GM21825 (cell line): ENCODE results near the gene SMPD1.
"Not testable (repeated sequence)": the region's sequence is repeated elsewhere in the genome, so short reads cannot be mapped to it uniquely, and the experiment has no call there.

Experiments
- ATAC-seq: cut with Tn5 transposase; IDR thresholded peaks from one replicate; pipeline ENCODE4 v1.9.1; 2021; ENCODE audit warnings: mild to moderate bottlenecking, moderate library complexity; ENCODE audit not compliant: unreplicated experiment

Gene SMPD1

GRCh38 chr11:6388748-6389147, 1.5 kb upstream of the SMPD1 start:
- ATAC-seq, result no peak

- ATAC-seq, result no peak
These were observed 620 bp downstream of the SMPD1 start for GRCh38 chr11:6390718-6391469.

GRCh38 chr11:6391537-6392134, 1.4 kb downstream of the SMPD1 start:
- ATAC-seq, result no peak

DNA sequence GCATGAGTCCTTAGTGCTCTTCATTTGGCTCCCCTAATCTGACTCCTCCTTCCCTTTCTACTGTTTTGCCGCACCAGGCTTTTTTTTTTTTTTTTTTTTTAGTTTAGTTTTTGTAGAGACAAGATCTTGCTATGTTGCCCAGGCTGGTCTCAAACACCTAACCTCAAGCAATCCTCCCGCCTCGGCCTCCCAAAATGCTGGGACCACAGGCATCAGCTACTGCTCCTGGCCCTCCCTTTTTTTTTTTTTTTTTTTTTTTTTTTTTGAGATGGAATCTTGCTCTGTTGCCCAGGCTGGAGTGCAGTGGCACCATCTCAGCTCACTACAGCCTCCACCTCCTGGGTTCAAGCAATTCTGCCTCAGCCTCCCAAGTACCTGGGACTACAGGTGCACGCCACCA, 2.0 kb downstream of the SMPD1 start:
- not testable (repeated sequence) for ATAC-seq

- ATAC-seq, result no peak
These were observed 3.9 kb downstream of the SMPD1 start for GRCh38 chr11:6393989-6394670.

DNA sequence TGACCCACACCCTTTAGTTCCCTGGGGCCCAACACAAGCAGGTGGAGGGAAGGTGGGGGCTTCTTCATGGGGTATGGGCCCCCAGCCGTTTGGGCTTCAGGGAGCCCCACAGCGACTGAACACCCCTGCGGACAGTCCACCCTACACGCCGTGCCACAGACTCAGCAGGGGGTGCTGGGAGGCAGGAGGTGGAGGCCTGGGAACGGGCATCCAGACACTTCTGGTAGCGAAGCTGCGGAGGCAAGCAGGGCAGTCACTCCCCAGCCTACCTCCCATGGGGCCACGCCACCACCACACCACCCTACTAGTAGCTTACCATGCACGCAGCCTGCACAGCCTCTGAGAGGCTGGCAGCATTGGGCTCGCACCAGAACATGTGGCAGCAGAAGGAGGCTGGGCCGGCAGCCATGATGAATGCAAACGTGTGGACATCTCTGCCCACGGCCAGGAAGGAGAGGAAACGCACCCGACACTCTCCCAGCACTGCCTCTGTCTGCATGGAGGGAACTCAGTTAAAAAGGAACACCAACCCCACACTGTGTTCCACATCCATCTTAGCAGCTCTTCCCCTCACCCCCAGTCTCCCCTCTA, 5.3 kb downstream of the SMPD1 start:
- ATAC-seq, result no peak

DNA sequence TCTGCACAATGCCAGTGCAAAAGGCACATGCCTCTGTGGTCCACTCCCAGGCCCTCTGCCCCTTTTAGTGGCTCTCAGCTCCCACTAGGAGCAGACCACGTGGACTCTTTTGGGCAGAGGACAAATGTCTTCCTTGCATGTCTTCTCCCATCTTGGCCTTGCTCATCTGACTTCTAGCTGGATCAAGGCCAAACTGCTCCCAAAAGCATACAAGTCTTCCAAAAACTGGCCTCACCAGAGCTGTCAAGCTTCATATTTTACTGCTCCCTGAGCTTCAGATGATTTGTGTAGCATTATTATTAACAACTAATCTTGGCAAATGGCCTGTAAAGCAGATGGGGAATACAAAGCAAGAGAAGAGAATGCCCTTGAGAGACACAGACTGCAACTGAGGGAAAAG, 6.9 kb downstream of the SMPD1 start:
- ATAC-seq, result no peak

DNA sequence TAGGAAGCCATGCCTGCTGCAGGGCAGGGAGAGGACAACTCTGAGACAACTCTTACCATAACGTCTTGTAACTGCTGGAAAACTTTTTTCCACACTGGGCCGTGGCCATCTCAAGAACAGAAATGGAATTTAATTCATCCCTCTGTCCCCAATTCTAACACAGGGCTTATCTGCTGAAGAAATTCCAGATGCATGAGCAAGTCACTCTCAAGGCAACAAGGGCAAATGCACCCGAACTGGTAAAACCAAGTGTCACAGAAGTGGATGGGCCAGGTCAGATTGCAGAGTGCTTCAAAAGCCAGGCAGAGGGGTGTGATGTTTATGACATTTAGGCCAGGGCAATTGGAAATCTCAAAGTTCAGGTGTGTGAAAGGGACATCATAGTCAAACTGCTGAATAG, 7.4 kb downstream of the SMPD1 start:
- no peak for ATAC-seq

DNA sequence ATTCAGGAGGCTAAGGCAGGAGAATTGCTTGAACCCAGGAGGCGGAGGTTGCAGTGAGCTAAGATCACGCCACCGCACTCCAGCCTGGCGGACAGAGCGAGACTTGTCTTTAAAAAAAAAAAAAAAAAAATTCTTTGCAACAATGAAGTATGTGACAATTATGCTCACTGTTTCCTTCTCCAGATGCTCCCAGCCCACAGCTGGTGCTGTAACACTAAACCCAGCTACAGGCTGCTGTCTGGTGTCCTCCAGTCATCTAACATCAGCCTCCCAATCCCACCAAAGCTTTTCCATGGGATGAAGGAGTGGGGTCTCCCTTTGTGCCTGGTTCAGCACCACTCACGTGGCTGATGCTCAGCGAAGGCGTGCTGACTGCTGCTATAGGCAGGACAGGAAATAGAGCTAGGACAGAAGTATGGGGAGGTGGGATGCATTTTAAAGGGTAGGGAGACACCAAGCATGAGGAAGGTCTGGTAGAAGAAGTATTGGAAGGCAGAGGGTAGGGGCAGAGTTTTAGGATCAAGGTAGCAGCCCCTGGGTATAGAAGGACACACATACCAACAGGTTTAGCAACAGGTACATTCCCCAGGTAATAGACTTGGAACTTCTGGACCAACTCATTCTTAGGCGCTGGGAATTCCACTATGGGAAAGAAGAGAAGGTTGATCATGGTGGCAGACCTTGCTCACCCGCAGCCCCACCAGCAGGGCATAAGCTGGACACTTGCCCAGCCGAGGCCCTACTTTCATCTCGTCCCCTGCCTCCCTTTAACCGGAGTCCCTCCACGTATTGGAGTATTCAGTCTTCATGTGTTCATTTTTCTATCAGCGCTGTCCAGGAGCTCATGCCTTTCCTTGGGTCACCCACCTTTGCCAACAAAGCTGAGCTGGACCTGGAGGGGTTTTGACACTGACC, 10.4 kb downstream of the SMPD1 start:
- ATAC-seq, result no peak

DNA sequence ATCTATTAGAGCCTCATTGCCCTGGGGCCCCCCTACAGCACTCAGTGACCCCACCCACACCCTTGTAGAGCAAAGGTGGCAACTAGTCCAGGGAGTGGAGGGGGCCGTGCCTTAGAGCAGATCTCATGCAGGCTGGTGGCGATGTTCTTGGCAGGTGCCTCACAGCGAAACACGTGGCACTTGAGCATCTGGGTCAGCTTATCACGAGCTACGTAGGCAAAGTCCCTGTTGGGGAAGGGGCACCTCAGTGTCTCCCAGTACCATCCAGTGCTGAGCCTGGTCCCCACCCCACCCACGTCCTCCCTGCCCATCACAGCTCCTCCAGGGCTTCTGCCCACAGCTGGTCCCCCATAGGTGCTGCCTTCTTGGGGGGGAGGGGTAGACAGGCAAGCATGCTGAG, 11.2 kb downstream of the SMPD1 start:
- ATAC-seq, result no peak

- ATAC-seq, result peak; percentile 40
These were observed 11.8 kb downstream of the SMPD1 start for GRCh38 chr11:6402061-6402470.

DNA sequence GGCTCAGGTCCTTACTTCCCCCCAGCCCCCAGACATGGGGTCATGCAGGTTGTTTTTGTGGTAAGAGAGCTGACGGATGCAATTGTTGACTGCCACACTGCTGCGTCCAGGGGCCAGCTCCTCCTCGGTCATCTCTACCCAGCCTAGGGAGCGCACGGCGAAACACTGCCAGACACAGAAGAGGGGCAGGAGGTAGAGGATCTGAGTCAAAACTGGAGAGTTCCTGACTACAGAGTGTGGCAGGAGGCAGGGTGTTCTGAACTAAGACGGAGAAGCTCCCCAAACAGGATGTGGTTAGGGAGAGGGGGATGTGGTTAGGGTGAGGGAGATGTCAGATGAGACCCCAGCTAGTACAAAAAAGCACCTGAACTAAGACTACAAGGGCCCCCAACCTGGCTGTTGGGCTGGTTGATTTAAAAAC, 12.3 kb downstream of the SMPD1 start:
- ATAC-seq, result peak; percentile 96

GRCh38 chr11:6403539-6403938, 13.3 kb downstream of the SMPD1 start:
- ATAC-seq, result no peak

GRCh38 chr11:6404342-6405051, 14.2 kb downstream of the SMPD1 start:
- no peak for ATAC-seq

DNA sequence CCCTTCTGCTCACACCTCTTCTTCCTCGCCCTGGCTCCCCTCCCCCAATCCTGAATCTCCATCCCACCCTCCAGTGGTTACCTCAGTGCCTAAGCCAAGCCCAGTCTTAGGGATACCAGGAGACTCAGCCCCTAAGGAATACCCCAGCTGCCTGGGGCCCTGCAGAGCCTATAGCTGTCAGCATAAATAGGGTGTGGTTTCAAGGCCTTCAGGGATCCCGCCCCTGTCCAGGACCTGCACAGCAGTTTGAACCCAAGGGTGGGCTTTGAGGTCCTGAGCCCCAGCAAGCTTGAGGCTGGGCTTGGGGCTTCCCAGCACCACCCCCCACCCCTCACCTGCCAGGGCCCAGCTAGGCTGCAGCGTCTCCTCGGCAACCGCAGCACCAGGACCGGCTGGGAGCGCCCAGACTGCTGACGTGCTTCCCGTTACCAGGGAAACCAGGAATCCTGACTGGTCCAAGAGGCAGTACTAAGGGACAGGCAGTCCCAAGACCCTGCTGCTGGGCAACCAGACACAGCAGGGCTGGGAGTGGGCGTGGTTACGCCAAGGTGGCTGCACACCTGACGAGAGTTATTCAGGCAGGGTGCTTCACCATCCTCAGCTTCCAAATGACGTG, 14.9 kb downstream of the SMPD1 start:
- ATAC-seq, result no peak

GRCh38 chr11:6405846-6406245, 15.6 kb downstream of the SMPD1 start:
- no peak for ATAC-seq

GRCh38 chr11:6406370-6406769, 16.1 kb downstream of the SMPD1 start:
- ATAC-seq, result no peak

GRCh38 chr11:6410695-6411430, 20.6 kb downstream of the SMPD1 start:
- no peak for ATAC-seq

GRCh38 chr11:6411594-6412031, 21.3 kb downstream of the SMPD1 start:
- no peak for ATAC-seq
